ENCODE results near the gene IL2. TPM values are rescaled to one million over a fixed set of nuclear protein-coding genes. Genes with fewer than 3 reads are reported as not detected.

Gene IL2
- total RNA-seq, 1 donor from 2014 or later: not detected

Other genes starting within 250 kb of the IL2 start
- not detected for gene ADAD1, start 77.7 kb downstream of the IL2 start, total RNA-seq
- gene IL21, start 164.3 kb upstream of the IL2 start, total RNA-seq: not detected